SKM-1 (cell line): Measurements from ENCODE around the gene FAM90A26.
"Not testable (repeated sequence)": the region's sequence is repeated elsewhere in the genome, so short reads cannot be mapped to it uniquely, and the experiment has no call there.

ENCODE experiments used
- DNase-seq: peaks from one replicate; lab custom pipeline; 2025; ENCODE audit not compliant: unreplicated experiment; lab: John Stamatoyannopoulos, UW

FAM90A26 gene, protein sequence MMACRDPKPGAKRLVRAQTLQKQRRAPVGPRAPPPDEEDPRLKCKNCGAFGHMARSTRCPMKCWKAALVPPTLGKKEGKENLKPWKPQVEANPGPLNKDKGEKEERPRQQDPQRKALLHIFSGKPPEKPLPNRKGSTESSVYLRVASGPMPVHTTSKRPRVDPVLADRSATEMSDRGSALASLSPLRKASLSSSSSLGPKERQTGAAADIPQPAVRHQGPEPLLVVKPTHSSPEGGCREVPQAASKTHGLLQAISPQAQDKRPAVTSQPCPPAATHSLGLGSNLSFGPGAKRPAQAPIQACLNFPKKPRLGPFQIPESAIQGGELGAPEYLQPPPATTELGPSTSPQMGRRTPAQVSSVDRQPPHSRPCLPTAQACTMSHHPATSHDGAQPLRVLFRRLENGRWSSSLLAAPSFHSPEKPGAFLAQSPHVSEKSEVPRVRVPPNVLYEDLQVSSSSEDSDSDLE

DNA sequence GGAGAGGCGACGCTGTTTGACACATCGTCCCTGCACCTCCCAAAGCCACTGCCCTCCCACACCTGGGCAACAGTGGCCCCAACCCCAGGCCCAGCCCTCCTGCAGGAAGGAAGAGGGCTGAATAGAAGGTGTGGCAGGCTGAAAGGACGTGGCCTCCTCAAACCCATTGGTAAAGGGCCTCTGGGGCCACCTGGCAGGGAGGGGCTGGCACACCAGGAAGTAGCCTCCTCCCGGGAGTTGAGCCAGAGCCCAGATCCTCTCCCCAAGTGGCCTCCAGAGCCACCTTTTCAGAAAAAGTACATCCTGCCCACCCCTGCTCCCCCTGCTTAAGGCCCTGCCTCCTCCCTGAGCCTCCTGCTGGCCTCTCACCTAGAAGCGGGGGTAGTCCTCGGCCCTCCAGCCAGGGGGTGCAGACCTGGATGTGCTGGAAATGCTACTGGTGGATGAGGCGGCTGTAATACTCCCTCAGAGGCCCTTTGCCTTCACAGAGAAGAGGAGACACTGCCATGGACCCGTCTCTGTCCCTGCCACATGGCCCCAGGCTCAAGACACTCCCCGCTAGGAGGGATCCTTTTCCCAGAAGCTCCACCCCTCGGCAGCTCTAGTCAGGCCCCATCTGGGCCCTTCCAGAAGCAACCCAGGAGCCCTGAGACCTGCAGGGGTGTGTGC lies at the start of gene FAM90A26:
TSS of gene FAM90A26 (plus strand) at position 619 of the 669 bp plus-strand sequence. CDS start 2,764 bp downstream, outside the sequence.
- DNase-seq = not testable (repeated sequence)

DNA sequence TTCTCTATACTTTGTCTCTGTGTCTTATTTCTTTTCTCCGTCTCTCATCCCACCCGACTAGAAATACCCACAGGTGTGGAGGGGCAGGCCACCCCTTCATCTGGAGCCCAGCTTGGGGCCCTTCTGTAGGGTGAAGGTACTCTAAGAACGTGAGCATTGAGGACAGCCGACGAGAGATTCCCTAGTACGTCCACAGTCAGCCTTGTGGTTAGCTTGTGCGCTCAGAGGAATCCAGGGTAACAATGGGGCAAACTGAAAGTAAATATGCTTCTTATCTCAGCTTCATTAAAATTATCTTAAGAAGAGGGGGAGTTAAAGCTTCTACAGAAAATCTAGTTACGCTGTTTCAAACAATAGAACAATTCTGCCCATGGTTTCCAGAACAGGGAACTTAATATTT lies 47.5 kb upstream of the FAM90A26 start:
- DNase-seq = not testable (repeated sequence)

DNA sequence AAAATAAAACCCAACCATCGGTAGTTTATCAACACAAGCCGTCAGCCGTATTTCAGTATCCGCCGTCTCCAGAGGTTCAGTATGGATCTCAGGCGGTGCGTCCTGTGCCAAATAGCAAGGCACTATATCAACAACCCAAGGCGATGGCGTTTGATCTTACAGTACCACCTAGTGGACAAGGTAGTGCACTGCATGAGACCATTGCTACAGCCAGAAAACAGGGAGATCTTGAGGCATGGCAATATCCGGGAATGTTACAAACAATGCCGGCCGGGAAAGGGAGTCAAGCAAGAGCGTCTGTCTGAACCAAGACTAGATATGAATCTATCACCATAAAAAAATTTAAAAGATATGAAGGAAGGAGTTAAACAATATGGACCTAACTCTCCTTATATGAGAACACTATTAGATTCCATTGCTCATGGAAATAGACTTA lies 46.6 kb upstream of the FAM90A26 start:
- not testable (repeated sequence) for DNase-seq

DNA sequence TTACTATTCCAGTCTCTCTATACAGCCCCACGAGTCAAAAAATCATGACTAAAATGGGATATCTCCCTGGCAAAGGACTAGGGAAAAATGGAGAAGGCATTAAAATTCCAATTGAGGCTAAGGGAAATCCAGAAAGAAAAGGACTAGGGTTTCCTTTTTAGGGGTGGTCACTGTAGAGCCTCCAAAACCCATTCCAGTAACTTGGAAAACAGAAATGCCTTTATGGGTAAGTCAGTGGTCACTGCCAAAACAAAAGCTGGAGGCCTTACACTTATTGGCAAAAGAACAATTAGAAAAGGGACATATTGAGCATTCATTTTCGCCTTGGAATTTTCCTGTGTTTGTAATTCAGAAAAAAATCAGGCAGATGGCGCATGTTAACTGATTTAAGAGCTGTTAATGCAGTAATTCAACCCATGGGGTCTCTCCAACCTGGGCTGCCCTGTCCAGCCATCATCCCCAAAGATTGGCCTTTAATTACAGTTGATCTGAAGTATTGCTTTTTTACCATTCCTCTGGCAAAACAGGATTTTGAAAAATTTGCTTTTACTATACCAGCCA lies 44.5 kb upstream of the FAM90A26 start:
- DNase-seq = not testable (repeated sequence)

DNA sequence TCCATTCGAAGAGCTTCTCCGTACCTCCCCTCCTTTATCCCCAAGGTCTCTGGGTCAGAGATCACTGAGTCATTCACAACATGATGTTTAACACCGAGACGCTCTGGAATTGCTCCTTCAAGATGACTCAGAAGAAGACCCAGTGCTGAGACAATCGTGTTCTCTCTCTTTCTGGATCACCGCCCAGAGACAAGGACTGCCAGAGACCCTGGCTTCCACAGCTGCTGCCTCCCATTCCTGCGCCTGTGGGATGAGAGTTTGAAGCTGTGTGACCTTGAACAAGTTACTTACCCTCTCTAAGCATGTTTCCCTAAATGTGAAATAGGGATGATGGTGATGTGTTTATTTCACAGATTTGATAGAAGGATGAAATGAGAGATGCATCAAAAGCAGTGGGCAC lies 38.8 kb upstream of the FAM90A26 start:
- not testable (repeated sequence) for DNase-seq

DNA sequence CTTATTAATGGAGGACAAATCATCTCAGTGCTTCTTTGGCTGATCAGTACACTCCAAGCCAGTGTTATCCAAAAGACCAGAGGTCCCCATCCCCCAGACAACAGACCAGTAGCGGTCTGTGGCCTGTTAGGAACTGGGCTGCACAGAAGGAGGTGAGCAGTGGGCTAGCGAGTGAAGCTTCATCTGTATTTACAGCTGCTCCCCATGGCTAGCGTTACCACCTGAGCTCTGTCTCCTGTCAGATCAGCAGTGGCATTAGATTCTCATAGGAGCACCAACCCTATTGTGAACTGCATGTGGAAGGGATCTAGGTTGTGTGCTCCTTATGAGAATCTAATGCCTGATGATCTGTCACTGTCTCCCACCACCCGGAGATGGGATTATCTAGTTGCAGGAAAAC lies 37.4 kb upstream of the FAM90A26 start:
- DNase-seq = not testable (repeated sequence)

DNA sequence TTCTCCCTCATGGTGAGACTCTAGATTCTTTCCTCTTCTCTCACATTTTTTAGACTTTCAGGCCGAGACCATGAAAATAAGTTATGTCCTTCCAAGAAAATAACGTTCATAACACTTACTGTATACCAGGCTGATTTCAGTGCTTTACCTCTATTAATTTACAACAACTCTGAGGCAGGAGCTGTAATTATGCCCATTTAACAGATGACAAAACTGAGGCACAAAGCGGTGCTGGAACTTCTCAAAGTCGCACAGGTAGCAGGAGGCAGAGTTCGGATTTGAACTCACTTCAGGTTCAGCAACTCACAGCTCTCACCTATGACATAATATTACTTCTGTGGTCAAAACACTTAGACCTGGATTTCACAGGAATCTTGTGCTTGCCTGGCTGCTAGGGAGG lies 36.2 kb upstream of the FAM90A26 start:
- DNase-seq = not testable (repeated sequence)

DNA sequence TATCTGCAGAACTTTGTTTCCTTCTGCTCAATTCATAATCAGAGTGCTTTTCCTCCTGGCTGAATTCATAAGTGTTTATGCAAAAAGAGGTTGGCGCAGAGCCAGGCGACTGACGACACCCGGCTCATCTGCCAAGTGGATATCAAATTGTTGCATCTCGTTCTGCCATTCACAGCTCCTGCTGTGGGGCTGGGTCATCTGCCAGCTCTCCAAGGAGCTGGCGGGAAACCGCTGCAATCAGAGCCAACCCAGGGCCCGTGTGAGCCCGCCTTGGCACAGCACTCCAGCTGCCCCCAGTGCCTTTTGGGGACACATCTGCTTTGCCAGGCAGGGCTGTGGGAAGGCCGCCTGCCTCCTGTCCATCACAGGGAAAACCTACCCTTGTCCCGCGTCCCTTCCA lies 35.7 kb upstream of the FAM90A26 start:
- DNase-seq = not testable (repeated sequence)

DNA sequence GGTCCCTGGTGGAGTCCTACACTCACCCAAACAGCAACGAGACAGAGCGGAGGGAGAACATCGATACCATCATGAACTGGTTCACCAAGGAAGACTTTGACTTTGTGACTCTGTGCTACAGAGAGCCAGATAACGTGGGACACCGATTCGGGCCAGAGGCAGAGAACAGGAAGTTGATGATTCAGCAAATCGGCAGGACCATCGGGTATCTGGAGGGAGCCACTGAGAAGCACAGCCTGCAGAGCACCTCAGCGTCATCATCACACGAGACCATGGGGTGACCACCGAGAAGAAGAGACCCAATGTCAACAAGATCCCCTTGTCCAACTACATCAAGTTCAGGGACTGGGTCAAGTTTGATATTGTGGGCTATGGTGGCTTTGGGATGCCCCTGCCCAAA lies 29.2 kb upstream of the FAM90A26 start:
- DNase-seq = not testable (repeated sequence)

DNA sequence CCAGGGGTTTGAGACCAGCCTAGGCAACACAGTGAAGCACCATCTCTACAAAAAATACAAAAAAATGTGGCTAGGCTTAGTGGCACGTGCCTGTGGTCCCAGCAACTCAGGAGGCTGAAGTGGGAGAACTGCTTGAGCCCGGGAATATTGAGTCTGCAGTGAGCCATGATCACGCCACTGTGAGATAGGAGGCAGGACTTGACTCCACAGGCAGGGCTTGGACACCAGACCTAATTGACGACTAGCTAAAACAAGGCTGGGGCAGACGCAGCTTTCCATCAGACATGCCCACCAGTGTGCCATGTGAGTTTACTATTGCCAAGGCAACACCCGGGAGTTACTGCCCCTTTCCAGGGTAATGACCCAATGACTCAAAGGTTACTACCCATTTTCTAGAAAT lies 27.4 kb upstream of the FAM90A26 start:
- not testable (repeated sequence) for DNase-seq

DNA sequence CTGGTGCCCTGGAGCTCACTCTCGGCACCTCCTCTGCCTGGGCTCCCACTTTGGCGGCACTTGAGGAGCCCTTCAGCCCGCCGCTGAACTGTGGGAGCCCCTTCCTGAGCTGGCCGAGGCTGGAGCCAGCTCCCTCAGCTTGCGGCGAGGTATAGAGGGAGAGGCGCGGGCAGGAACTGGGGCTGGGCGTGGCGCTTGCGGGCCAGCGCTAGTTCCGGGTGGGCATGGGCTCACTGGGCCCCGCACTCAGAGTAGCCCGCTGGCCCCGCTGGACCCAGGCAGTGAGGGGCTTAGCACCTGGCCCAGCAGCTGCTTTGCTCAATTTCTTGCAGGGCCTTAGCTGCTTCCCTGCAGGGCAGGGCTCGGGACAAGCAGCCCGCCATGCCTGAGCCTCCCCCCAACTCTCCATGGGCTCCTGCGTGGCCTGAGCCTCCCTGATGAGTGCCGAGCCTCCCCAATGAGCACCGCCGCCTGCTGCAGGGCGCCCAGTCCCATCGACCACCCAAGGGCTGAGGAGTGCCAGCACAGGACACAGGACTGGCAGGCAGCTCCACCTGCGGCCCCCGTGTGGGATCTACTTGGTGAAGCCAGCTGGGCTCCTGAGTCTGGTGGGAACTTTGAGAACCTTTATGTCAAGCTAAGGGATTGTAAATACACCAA lies 26.7 kb upstream of the FAM90A26 start:
- no peak for DNase-seq

DNA sequence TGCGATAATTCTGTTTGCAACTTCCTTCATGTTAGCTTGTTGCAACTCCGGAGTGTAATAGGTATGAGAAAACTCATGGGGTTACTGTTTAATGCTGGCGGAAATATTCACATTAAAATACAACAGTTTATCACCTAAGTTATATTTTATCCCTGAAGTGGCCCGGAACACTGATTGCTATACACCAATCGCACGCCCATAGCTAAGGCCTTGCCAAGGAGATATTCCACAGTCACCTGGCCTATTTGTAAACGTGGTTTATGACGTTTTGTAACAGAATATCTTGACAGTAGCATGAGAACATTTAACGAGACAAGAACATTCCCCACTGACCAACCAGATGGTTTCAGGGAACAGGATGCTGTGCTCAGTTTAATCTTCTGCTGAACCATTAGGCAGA lies 23.2 kb upstream of the FAM90A26 start:
- no peak for DNase-seq

DNA sequence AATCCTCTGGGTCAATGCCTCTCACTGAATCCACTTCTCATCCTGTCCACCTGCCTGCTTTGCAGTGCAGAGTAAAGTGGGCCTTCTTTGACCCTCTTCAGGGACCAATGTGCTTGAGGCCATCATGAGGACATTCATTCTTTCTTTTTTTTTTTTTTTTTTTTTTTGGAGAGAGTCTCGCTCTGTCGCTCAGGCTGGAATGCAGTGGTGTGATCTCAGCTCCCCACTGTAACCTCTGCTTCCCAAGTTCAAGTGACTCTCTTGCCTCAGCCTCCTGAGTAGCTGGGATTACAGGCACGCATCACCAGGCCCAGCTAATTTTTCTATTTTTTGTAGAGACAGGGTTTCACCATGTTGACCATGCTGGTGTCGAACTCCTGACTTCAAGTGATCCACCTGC lies 22.8 kb upstream of the FAM90A26 start:
- DNase-seq = not testable (repeated sequence)

DNA sequence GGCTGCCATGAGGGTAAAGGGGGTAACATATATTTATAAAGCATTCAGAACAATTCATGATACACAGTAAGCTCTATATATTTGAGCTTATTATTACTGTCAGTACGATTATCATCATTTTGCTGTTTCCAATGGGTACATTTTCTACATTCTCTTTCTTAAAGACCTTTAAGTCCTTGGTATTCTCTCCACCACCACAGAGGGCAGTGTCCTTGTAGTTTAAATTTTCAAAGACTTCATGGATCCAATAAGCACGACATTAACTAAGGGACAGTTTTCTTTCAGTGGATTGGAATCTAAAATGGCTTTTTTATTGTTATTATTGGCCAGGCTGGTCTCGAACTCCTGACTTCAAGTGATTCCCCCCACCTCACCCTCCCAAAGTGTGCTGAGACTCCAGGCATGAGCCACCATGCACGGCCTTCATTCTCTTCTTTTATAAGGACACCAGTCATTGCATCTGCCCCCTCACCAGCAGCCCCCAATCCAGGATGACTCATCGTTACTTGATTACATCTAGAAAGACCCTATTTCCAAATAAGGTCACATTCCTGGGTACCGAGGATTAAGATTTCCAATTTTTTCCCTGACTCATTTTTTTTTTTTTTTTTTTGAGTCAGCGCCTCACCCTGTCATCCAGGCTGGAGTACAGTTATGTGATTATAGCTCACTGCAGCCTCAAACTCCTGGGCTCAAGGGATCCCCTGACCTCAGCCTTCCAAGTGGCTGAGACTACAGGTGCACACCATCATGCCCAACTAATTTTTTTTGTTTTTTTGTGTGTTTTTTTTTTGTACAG lies 21.4 kb upstream of the FAM90A26 start:
- DNase-seq = not testable (repeated sequence)

DNA sequence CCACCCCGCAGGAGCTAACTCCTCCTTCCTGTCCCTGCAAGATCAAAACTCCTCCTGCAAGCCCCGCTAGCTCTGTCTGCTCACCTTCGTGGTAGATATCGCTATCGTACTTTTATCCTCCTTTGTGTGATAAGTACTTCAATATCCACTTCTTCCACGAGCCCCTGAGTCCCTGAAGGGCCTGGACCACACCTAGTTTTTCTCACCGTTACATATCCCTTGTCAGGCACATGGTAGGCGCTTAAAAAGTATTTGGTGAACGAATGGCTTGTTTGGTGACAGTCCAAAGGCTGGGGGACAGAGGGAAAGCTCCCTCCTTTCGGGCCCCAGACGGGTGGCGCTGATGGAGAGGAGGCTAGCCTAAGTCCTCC lies 18.4 kb upstream of the FAM90A26 start:
- not testable (repeated sequence) for DNase-seq

DNA sequence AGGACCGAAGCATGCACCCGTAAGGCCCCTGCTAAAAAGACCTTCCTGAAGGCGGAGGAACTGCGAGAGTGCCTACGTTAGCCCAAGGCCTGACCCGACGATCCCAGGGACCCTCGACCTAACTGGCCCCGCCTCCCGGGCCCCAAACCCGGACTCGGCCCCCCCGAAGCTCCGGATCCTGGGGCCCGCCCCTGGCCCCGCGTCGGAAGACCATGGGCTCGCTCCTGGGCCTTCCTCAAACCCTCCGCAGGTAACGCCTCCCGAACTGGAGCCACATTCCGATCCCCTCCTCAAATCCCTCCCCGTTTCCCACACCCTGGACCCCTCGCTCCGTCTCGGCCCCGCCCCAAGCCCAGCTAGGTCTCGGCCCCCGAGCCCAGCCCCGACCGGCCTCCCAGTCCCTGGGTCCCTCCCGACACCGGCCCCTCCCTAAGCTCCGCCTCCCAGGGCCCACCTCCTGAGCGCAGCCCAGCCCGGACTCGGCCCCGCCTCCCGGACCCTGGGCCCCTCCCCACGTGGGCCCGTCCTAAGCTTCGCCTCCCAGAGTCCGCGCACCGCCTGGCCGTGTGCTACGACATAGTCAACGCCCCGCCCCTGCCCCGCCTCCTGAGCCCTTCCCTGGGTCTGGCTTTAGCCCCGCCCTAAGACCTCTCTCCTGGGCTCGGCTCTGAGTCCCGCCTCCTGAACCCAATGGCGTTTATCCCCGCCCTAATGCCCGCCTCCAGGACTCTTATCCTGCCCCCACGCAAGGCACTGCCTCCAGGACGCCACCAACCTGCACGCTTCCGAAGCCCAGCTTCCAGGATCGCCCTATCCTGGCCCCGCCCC lies 17.8 kb upstream of the FAM90A26 start:
- peak; percentile 75 for DNase-seq

DNA sequence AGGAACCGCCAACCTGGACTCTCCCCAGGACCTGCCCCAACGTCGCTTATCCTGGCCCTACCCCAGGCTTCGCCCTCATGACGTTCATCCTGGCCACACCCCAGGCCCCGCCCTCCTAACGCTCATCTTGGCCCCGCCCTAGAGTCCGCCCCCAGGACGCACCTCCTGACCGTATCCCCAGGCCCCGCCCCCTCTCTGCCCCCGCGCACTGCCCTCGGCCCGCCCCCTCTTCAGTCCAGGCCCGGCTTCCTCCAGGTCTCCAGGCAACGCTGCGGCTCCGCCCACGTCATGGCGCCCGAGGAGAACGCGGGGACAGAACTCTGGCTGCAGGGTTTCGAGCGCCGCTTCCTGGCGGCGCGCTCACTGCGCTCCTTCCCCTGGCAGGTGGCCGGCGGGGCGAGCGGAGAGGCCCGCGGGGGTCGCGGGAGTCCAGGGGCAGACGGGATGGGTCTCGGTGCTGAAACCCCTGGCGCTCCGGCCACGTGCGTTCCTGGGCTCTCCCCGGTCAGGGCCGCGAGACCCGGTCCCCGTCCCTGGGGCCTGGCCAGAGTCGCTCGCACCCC lies 17.1 kb upstream of the FAM90A26 start:
- DNase-seq = peak; percentile 86

DNA sequence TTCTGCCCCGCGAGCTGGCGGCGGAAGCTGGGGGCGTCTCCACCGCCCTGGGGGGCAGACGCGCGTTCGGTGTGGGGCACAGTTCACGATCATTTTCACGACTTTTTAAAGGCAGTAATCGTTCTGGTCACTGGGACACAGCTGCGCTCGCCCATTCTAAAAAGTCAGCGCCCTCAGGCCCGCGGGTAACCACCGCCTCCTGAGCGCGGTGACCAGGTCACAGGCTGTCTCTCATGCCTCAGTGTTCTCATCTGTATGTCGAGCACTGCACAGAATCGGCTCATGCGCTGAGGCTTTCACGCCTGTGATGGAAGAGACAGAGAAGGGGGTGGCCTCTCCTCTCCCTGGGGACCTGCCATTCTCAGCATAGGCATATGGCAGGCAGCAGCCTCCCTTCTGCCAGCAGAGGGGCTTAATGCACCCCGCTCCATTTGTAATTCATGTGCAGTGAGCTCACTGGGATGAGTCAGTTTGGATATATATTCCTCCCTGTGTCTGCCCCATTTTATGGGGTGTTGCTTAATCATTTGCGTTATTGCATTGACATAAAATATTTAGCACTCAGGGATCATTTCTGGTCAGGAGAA lies 16.5 kb upstream of the FAM90A26 start:
- DNase-seq = not testable (repeated sequence)
